ENCODE measurements around the gene C1orf198.

DNA sequence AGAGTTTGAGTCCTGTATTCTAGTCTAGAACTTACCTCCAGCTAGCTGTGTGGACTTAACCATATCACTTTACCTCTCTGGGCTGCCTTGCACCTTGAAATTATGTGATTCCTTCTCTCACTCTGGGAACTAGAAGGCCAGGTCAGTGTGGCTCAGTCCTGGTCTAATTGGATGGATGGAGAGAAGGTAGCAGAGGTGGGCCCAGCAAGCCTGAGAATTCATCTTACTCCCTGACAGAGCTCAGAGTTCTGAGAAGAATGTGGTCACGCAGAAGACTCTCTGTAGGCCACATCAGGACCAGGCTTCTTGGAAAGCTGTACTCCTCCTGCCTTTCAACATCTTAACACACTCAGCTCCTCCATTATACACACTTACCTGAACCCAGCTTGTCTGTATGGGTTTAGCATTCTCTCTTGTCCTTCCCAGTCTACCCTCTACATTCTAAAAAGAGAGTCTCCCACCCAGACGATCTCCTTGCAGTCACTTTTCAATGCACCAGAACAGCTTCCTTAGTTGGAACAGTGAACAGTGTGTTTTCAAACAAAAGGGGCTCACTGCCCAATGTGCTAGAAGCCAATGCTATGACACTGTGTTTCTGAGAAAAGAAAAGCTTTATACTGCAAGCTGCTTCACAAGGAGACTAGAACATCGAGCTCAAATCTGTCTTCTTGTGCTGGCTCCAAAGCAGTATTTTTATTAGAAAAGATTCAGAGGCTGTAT, 60.6 kb downstream of the C1orf198 start:
- TF ChIP-seq, protein P1, sequence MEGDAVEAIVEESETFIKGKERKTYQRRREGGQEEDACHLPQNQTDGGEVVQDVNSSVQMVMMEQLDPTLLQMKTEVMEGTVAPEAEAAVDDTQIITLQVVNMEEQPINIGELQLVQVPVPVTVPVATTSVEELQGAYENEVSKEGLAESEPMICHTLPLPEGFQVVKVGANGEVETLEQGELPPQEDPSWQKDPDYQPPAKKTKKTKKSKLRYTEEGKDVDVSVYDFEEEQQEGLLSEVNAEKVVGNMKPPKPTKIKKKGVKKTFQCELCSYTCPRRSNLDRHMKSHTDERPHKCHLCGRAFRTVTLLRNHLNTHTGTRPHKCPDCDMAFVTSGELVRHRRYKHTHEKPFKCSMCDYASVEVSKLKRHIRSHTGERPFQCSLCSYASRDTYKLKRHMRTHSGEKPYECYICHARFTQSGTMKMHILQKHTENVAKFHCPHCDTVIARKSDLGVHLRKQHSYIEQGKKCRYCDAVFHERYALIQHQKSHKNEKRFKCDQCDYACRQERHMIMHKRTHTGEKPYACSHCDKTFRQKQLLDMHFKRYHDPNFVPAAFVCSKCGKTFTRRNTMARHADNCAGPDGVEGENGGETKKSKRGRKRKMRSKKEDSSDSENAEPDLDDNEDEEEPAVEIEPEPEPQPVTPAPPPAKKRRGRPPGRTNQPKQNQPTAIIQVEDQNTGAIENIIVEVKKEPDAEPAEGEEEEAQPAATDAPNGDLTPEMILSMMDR (IDR thresholded peaks at IDR 0.05; ENCODE audit: low read depth, low read length), result no peak
- TF ChIP-seq EZH2phosphoT487 (IDR thresholded peaks at IDR 0.05; ENCODE audit: low read depth), result no peak
